Fibroblast of gingiva (primary cell): ENCODE measurements around the gene CNFN.

Experiments used
- DNase-seq: peaks from one replicate; pipeline ENCODE4 v3.0.0-alpha.2; 2011; ENCODE audit warnings: low read depth

CNFN gene

DNA sequence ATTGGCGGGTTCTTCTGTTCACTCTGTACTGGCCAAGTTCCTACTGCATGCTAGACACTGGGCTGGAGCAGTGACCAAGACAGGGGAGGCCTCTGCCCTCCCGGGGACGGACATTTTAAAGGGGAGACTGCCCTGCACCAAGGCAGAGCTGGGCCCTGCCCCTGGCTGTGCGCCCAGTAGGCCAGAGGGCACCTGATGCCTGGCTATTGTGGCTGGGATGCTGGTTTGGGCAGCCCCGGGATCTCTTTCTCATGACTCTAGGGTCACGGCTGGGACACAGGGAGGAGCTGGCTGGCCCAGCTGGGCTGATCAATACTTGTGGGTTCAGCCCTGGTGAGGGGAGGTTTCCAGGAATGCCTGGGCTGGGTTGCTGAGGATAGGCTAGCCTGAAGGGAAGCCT is 19.4 kb upstream of the CNFN start:
- no peak for DNase-seq

DNA sequence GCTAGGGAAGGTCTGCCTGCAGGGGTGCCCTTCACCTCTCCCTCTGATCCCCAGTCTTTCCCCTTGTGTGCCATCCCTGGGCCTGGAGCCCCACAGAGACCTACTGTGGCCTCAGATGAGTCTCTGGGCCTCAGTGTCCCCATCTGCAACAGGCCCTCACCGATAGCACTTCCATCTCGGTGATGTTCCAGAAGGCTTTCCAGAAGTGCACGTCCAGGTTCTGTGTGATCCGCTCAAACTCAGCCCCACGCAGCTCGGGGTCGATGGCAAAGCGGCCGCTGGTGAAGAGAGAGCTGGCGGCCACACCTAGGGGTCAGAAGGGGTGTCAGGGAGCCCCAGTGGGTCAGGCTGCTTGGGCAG is 17.7 kb upstream of the CNFN start:
- DNase-seq: no peak

DNA sequence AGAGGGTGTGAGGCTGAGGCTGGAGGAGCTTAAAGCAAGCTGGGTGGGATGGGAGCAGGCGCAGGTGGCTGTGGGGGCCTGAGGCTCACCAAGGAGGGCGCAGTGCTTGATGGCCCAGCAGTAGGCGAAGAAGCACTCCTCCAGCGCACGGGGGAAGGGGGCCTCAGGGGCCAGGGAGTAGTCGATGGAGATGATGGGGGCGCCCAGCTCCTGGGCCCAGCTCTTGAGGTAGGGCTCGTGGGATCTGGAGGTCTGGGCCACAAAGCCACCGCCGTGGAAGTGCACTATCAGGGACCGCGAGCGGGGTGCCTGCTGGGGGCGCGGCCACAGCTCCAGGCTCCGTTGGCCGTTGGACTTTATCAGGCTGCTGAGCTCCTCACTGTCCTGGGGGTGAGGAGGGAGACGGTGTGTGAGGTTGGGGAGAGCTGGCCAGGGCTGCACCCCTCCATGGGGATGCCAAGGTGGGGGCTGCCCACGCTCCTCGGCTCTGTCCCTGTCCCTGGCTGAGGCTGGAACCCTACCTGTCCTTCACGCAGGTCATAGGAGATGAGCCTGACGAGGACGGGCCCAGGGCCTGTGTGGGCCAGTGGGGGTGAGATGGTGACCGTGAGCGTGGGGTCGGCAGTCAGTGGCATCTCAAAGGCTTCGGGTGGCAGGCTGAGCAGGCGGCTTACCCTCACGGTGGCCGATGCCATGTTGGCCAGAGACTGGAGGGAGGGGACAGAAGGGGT is 17.2 kb upstream of the CNFN start:
- DNase-seq: no peak

DNA sequence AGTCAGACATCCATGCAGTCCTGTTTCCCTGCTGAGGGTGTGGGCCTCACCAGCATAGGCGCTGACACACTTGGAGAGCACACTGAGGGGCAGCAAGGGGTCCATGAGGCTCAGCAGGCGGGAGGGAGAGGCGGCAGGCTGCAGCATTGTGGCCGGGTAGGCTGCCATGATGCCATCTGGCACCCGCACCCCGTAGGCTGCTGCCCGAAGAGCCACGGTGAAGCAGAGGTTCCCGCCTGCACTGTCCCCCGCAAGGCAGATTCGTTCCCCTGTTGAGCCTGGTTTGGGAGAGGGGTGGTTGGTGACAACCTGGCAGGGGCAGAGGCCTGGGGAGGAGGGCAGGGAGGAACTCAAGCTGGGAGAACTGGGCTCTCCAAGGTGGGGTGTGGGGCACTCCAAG is 16.0 kb upstream of the CNFN start:
- DNase-seq: no peak

DNA sequence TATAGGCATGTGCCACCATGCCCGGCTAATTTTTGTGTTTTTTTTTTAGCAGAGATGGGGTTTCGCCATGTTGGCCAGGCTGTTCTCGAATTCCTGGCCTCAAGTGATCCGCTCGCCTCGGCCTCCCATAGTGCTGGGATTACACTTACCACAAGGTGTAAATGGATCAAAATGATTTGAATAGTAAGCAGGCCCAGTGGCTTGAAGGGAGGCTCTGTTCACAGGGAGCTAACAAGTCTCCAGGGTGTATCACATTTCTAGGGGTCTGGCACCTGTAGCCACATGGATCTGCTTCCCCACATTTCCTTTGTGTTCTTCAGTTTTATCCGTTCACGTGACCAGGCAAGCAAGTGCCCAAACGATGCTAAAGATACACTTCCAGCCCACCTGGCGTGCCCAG is 13.5 kb upstream of the CNFN start:
- DNase-seq: no peak

DNA sequence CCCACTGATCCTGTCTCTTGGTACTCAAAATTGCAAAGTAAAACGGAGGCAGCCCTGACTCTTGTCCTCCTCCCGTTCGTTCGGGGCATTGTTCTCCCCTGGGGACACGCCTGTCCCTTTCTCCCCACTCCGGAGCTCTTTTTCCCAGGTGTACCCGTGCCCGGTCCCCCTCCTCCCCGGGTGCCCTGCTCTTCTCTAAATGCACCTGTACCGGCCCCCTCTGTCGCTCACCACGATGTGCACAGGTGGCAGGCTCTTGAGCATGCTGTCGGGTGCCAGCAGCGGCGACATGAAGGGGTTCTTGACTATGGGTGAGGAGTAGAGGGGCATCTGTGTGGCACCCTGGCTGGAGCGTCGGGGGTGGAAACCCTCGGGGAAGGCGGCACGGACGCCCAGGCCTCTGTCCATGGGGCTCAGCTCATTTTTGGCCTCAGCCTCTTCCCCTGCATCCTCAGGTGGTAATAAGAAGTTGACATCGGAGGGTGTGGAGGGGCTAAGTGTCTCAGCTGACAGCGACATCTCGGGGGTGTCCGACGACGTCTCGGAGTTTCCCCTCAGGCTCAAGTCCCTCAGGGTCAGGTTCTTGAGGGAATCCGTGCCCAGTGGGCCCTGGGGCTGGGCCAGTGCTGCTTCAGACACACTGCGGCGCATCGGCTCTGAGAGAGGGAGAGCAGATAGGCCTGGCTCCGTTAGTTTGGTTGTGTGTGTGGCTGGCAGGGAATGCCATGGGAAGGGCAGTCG is 12.4 kb upstream of the CNFN start:
- DNase-seq: no peak

DNA sequence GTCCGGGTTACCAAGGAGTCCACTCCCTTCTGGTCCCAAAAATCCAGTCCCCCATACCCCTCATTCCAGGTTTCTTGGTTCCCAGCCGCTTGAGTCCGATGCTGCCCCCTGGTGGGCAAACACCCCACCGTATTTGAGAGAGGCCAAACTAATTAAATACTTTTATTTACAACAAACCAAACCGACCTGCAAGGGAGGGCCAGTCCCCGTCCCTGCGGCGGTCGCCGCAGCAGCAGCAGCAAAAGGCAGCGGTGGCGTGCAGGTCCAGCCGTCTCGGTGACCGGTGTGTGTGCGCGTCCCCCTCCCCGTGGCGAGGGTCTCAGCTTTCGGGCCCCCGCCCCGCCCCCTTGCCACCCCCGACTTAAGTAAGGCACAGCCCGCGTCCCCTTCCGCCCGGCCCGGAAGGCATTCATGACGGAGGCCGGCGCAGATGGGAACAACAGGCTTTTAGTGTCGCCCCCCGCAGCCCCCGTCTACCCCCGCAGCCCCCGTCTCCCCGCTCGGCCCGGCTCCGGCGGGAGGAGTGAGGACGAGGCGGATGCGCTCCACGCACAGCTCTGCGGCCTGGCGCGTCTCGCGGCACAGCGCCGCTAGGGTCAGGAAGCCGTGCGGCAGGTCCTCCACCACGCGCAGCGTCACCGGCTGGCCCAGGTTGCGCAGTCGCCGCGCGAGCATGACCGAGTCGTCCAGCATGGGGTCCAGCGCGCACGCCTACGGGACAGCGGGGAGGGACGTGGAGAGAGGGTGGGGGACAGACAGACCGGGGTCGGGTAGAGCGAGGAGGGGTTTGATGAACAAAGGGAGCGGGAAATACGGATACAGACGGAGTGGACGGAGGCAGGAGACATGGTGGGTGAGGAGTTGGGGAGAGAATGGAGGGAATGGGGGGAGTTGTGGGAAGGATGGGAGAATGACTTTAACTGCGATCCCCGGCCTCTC is 11.5 kb upstream of the CNFN start:
- DNase-seq: peak; percentile 63

DNA sequence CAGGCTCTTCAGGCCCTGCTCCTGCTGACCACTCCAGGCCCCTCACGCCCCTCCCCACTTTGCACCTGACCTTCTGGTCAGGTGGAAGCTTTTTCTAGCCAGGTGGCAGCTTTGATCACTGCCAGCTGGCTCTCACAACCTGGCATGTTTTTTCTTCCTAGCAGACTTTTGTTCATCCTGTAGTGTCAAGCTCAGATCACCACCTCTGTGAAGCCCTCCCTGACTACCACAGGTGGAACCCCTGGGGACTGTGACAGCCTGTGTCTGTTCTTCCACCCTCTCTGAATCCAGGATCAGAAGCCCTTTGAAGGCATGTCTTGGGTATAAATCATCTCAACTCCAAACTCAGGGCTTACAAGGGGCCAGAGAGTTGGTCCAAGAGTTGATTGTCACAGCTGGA is 10.3 kb upstream of the CNFN start:
- no peak for DNase-seq

DNA sequence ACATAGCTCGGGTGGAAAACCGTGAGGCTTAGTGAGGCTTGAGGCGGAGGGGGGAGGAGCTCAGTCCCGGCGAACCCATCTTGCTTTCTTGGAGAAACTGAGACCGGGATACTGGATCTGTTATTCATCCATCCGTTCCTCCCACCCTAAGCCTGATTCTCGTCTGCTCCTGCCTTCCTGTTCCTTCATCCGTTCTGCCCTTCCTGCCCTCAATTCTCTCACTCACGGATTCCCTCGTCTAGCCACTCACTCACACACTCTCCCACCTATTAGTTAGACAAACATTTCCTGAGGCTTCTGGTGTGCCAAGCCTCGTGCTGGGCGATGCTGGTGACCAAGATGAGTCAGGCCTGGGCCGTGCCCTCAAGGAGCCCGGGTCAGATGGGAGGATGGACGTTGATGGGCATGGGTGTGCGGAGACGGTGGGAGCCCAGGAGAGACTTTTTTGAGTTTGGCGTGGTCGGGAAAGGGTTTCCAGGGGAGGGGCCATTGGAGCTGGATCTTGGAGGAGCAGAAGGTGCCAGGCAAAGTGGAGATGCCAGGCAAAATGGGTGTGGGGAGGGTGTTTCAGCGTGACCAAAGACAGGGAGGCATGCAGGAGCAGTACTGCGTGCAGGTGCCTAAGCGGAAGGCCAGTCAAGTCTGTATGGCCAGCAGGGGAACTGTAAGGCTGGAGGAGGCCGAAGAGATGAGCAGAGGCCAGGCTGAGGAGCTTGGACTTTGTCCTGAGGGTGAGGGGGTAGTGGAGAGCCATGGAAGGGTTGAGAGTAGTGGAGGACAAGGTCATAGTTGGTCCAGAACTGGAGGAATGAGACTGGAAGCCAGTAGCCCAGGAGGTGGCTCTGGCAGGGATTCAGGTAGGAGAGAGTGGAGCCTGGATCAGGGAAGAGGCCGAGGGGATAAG is 7.4 kb upstream of the CNFN start:
- DNase-seq: no peak

DNA sequence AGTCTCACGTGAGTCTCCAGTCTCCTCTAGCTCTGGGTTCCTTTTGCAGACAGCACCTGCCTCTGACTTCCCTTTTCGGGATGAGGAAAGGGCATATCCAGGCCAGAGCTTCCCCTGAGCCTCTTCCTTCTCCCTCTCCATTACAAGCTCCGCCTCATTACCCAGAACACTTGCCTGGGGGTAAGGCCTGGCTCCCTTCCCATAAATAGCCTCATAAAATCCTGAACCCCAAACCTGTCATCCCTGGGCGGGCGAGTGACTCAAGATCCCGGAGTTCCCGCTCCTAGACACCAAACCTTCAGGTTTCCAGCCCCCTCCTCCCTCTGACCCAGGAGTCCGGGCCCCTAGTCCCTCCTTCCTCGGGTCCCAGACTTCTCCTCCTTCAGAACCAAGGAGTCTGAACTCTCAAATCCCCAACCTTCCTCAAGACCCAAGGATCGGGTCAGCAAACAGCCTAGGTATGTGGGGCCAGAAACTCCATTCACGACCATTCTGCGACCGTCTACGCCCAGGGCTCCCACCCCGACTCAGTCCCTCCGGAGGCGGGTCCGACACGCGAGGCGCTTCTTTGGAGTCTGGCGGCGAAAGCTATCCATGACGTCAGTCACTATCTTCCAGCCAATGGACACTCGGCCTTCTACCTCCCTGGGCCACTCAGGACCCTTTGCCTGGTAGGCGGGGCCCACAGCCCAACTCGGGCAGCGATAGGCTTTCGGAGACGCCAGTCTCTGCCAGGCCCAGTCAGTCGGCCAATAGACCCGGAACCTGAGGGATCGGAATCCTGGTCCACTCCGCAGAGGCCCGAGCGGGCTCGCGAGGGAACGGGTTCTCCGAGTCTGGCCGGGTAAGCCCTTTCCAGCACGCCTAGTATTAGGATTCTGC is 6.5 kb upstream of the CNFN start:
- DNase-seq: peak; percentile 99

DNA sequence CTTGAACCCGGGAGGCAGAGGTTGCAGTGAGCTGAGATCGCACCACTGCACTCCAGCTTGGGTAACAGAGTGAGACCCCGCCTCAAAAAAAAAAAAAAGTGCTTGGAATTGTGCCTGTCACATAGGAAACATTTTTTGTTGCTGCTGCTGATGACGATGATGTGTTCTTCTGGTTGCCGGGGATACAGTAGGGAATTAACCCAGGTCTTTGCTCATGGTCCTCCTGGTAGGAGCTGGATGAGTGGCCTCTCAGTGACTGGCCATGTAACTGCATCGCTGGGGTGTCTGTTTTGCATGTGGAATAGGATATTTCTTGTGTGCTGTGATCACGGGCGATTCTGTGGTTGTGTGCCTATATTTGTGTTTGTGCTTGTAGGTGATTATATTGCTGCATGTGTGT is 4.7 kb upstream of the CNFN start:
- DNase-seq: no peak

DNA sequence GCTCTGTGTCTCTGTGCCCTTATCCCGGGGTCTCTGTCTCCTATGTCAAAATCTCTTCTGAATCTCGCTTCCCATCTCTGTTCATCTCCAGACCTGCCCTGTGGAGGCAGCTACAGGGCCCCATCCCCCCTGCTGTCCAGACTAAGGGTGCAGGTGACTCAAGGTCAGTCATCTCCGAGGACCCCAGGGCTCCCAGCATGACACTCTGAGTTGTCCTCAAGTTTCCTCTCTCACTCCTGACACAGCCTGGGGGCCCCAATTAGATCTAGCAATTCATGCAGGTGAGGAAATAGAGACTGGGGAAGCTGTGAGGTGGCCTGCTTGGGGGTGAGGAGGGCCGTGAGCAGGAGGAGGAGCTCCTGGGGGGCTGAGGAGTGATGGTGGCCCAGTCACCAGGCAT is 2.1 kb upstream of the CNFN start:
- DNase-seq: no peak

DNA sequence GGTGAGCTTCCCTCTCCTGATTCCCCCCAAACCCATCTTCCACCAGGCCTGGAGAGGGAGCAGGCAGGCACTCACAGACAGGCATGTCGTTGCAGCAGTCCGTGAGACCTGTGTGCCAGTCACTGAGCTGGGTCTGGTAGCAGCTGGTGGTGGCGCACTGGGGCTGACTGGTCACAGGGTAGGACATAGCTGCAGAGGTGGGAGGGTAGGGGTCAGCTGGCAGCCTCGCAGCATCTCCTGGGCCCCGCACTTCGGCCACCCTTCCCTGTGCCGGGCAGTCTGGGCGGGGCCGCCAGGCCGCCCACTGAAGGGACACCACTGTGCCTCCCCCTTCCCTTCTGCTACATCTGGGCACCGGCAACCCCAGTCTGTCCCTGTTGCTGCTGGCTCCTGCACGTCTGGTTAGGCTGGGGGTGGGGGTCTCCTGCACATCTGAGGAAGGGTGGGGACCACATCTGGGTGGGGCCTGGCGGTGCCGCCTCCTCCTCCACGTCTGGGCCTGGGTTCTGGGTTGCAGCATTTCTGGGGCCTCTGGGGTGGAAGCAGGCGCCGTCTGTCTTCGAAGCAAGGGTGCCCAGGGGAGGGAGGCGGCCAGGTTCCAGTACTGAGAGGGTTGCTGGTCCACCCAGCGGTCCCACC is 1.1 kb downstream of the CNFN start:
- no peak for DNase-seq

DNA sequence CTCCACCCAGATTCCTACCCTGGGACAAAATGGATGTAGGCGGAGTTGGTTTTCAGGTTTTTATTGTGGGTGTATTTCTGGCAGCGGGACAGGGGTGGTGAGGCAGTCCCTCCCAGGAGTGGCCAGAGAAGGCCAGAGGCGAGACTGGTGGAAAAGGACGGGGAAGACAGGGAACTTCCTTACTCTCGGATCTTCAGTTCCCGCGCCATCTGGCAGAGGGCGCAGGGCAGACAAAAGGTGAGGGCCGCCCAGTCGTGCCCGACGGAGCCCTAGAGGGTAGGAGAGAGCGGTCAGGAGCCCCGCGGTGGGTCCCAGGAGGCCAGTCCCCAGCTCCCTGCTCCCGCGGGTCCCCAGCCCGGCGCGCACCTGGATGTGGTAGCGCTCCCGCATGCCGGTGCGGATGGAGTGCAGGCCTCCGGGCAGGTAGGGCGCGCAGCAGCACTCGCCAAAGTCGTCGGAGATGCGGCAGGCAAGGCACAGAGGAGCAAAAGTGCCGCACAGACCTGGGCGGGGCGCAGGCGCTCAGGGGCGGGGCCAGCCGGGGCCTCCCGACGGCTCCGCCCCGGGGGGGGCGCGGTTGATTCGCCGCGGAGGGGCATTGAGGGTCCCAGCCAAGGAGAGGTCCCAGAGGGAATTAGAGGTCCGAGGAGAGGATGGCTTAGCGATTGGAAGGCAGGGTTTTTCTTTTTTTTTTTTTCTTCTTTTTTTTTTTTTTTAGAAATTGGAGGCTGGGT is 3.0 kb downstream of the CNFN start:
- peak; percentile 32 for DNase-seq

DNA sequence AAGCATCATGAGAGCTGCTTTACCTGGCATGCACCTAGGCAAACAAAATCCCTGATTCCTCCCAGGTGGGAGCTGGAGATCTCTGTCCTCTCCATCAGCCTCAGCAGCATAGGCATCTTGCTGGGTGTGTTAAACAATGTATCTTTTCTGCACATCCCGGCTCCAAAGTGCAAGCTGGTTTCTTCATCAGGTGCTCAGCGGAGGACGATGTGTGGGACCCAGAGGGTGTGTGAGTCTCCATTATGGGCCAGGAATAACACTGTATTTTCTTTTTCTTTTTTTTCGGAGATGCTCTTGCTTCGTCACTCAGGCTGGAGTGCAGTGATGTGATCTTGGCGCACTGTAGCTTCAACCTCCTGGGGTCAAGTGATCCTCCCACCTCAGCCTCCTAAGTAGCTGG is 9.9 kb downstream of the CNFN start:
- DNase-seq: no peak

DNA sequence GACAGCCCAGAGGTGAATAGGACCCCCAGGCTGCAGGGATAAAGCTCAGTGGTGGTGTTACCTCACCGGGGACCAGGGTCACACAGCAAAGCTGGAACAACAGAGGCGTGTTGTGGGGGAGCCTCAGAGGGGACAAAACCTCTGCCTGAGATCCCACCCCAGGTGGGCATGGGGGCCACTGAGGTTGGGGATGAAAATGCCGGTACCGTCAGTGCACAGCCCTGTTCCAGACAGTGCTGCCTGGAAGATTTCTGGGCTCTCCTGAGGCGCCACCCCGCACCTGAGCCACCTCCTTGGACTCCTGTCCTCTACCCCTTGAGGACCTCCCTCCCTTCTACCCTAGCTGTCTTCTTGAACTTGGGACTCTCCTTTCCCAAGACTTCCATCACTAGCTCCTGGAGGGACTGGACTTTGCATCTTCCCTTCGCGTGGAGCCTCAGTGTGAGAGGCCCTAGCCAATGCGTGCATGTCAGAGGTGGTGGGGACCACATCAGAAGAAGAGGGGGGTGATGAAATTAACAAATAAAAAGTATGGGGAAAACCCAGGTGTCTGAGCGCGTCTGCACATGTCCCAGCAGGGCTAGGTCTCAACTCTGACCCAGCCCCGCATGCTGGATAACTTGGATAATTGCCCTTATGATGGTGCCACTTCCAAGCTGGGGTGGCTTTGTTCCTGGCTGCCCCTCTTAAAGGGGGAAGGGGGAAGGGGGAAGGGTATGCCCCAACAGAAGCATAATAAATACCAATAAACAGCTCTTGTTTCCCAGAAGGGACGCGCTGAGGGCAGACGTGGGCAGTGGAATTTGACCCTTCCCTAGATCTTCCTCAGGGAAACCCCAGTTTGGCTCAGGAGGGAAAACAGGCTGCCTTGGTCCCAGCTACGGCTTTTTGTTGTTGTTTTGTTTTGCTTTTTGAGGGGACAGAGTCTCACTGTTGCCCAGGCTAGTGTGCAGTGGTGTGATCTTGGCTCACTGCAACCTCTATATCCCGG is 11.6 kb downstream of the CNFN start:
- DNase-seq: no peak

DNA sequence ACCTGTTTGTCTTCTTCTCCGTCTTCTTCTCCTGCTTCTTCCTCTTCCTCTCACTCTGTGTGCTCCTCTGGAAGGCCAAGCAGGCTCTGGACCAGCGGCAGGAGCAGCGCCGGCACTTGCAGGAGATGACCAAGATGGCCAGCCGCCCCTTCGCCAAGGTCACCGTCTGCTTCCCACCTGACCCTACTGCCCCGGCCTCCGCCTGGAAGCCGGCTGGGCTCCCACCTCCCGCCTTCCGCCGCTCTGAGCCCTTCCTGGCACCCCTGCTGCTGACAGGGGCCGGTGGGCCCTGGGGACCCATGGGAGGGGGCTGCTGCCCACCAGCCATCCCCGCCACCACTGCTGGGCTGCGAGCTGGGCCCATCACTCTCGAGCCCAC is 13.9 kb downstream of the CNFN start:
- DNase-seq: no peak

DNA sequence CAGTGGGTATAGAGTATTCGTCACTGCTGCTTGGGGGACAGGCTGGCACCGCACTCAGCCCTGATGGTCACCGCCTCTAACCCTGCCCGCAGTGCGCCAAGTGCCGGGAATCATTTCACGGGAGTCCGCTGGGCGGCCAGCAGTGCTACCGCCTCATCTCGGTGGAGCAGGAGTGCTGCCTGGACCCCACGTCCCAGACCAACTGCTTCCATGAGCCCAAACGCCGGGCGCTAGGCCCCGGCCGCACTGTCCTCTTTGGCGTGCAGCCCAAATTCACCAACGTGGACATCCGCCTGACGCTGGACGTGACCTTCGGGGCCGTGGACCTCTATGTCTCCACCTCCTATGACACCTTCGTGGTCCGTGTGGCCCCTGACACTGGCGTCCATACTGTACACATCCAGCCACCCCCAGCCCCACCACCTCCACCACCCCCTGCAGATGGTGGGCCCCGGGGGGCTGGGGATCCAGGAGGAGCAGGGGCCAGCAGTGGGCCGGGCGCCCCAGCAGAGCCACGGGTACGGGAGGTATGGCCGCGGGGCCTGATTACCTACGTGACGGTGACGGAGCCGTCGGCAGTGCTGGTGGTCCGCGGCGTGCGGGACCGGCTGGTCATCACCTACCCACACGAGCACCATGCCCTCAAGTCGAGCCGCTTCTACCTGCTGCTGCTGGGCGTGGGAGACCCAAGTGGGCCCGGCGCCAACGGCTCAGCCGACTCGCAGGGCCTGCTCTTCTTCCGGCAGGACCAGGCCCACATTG is 14.5 kb downstream of the CNFN start:
- DNase-seq: no peak
